Activated CD4-positive, alpha-beta memory T cell treated with anti-CD3 and anti-CD28 coated beads for 36 hours (primary cell): Measurements from ENCODE around the gene SREBF1. TPM values are rescaled to one million over a fixed set of nuclear protein-coding genes. Genes with fewer than 3 reads are reported as not detected.

ENCODE experiments used
- CTCF ChIA-PET: fragments of 350-600 bp; sonication (Branson Sonifier 250); formaldehyde crosslinking; loops from one replicate; lab custom pipeline; 2021; ENCODE audit warnings: antibody characterized with exemption, inconsistent platforms; lab: Charles Lee
- POLR2A ChIA-PET: fragments of 350-600 bp; sonication (Branson Sonifier 250); formaldehyde crosslinking; loops from one replicate; lab custom pipeline; 2021; ENCODE audit warnings: antibody characterized with exemption; lab: Charles Lee
- DNase-seq: peaks from one replicate; pipeline ENCODE4 v3.0.0-alpha.2; 2020
- H3K27ac Mint-ChIP-seq: one replicate; pipeline ENCODE4 v1.8.0; 2021; ENCODE audit warnings: mixed read lengths
- H3K27me3 Mint-ChIP-seq: one replicate; pipeline ENCODE4 v1.8.0; 2021; ENCODE audit warnings: mixed read lengths
- H3K36me3 Mint-ChIP-seq: one replicate; pipeline ENCODE4 v1.8.0; 2021; ENCODE audit warnings: mixed read lengths
- H3K4me1 Mint-ChIP-seq: one replicate; pipeline ENCODE4 v1.8.0; 2021; ENCODE audit warnings: low read depth, mixed read lengths
- H3K4me3 Mint-ChIP-seq: one replicate; pipeline ENCODE4 v1.8.0; 2021; ENCODE audit warnings: mild to moderate bottlenecking, mixed read lengths
- H3K9me3 Mint-ChIP-seq: one replicate; pipeline ENCODE4 v1.8.0; 2021; ENCODE audit warnings: mixed read lengths
- intact Hi-C: fragments of 100-400 bp; cut with micrococcal nuclease; formaldehyde crosslinking; loops from one replicate; pipeline ENCODE4 v1.15.1; 2023
- total RNA-seq, 2 experiments: library from RNA; stranded (reverse); gene quantifications; one replicate each; pipeline ENCODE4 v1.2.3, GENCODE V29; 2021

Gene SREBF1
- total RNA-seq, 2 experiments from 2014 or later = 93.7 to 106 TPM

DNA sequence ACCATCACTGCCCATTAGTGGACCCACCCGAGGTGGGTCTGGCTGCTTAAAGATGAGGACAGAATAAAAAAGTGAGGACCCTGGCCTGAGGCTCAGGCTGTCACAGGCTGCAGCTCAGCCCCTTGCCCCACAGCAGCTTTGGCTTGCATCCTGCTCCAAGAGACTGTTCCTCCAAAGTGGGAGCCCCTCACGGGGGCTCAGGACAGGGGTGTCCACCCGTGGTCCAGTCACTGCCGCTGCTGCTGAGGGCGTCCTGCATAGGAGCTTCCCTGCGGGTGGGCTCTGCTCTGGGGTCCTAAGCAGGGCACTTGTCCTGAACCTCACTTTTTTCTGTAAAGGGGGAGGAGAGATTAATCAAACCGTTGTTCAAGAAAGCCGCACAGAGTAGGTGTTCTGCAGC is 47.8 kb downstream of the SREBF1 start:
- CTCF ChIA-PET = no interaction called here
- Mint-ChIP-seq H3K9me3 (no peaks in the 10 kb centered on the region), H3K27ac (no peak overlapping the region), H3K4me1 (peaks cover 23% of the 10 kb centered on the region), H3K4me3 (no peak overlapping the region), H3K36me3 (peaks cover 7% of the 10 kb centered on the region), H3K27me3 (no peaks in the 10 kb centered on the region)
- no peak for DNase-seq
- intact Hi-C loops = no loop called here
- POLR2A ChIA-PET = no interaction called here

DNA sequence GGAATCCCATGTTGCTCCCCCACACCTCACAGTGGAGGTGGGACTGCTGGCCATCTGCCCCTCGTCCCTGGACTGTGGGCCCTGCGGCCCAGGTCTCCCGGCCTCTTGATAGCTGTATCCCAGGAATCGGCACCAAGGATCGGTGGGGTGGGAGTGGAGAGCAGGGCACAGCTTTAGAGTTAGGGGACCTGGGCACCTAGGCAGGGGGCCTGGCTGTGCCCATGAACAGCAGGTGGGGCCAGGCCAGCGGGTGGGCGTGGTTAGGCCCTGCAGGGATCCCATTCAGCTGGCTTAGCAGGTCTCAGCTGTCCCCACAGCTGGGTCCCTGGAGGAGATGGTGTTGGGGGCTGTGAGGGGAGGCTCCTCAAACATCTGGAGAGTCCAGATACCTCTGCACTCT is 49.2 kb downstream of the SREBF1 start:
- H3K4me1 Mint-ChIP-seq = peaks cover 14% of the 10 kb centered on the region
- H3K4me3 Mint-ChIP-seq = no peak overlapping the region
- no peak overlapping the region for H3K27ac Mint-ChIP-seq
- H3K36me3 Mint-ChIP-seq = no peaks in the 10 kb centered on the region
- CTCF ChIA-PET = no interaction called here
- no peaks in the 10 kb centered on the region for H3K9me3 Mint-ChIP-seq
- intact Hi-C loops = no loop called here
- no peak for DNase-seq
- POLR2A ChIA-PET = no interaction called here
- no peaks in the 10 kb centered on the region for H3K27me3 Mint-ChIP-seq

DNA sequence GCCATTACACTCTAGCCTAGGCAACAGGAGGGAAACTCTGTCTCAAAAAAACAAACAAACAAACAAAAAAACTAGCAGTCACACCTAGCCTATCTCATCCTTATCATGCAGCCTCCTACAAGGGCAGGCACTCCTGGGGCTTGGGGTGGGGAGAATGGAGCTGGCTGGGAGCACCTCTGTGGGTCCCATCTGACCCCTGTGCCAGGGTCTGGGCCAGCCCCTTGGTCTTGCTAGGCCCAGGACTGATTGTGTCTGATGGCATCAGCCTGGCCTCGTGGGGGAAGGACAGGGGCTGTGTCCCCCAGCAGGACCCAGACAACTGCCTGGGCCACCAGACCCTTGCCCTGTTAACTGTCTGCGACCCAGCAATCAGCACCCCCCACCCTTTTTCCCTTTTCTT is 49.8 kb downstream of the SREBF1 start:
- no peak for DNase-seq
- intact Hi-C loops = no loop called here
- Mint-ChIP-seq H3K27me3 (no peaks in the 10 kb centered on the region), H3K27ac (no peak overlapping the region), H3K4me1 (peaks cover 9% of the 10 kb centered on the region), H3K9me3 (no peaks in the 10 kb centered on the region), H3K36me3 (no peaks in the 10 kb centered on the region), H3K4me3 (no peak overlapping the region)
- ChIA-PET POLR2A (no interaction called here), CTCF (no interaction called here)

DNA sequence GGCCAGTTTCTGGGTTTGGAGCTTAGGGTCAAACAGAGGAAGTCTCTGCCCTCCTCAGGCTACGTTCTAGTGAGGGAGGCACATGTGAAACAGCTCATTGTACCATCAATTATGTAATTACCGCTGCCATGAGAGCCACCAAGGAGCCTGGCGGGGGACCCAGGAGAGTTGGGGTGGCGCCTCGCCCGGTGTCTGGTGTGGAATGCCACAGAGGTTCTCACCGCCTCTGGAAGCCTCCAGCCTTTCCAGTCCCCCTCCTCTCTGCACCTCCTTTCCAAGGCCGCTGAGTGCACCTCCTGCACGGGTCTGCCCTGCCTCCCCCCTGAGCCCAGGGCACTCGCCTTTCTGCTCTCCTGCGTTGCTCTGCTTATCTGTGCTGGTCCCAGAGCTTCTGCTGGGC is 51.4 kb downstream of the SREBF1 start:
- ChIA-PET POLR2A (no interaction called here), CTCF (interaction anchor here (1.0 to 1.4 kb wide), 3 partner anchors 11 to 108 kb away, joined by 3 to 4 read pairs (median 3); no protein-coding TSS in a partner anchor)
- no peaks in the 10 kb centered on the region for H3K27me3 Mint-ChIP-seq
- intact Hi-C loops = loop anchor here (2.0 kb wide), 1 partner anchor 35 kb away; no protein-coding TSS in a partner anchor
- H3K4me1 Mint-ChIP-seq = peaks cover 7% of the 10 kb centered on the region
- H3K36me3 Mint-ChIP-seq = no peaks in the 10 kb centered on the region
- no peaks in the 10 kb centered on the region for H3K9me3 Mint-ChIP-seq
- no peak overlapping the region for H3K27ac Mint-ChIP-seq
- no peak for DNase-seq
- no peak overlapping the region for H3K4me3 Mint-ChIP-seq

DNA sequence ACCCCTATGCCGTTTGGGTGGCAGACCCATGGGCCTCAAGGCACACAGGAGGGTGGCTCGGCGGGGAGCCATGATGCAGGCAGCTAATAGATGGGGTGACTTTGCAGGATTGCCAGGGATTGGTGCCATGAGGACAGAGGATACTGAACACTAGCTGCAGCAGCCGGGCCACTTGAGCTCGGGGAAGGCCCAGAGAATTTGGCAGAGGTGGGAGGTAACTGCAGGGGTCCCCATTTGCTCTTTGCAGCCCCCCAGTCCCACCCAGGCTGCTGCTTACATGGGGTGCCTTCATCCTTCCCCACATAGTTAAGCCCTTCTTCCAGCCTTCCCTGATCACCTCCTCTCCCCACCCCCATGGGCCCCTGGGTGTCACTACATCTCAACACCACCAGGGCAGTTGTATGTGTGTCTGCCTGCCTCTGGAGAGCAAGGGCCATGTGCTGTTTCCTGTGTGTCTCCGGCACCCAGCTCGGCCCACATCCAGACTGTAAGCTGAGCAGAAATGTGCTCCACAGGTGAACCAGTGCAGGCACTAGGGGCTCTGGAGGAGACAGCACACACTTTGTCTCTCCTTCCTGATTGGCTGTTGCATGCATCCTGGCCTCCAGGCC is 52.0 kb downstream of the SREBF1 start:
- ChIA-PET POLR2A (no interaction called here), CTCF (interaction anchor here (1.0 to 1.4 kb wide), 3 partner anchors 10 to 76 kb away, joined by 3 to 4 read pairs (median 3); no protein-coding TSS in a partner anchor)
- H3K4me1 Mint-ChIP-seq = peaks cover 7% of the 10 kb centered on the region
- H3K36me3 Mint-ChIP-seq = no peaks in the 10 kb centered on the region
- no peak overlapping the region for H3K4me3 Mint-ChIP-seq
- peak; percentile 27 for DNase-seq
- no peak overlapping the region for H3K27ac Mint-ChIP-seq
- intact Hi-C loops = loop anchor here (2.0 to 5.0 kb wide), 3 partner anchors 34 to 102 kb away; partner anchors contain the start of gene RAI1
- H3K27me3 Mint-ChIP-seq = no peaks in the 10 kb centered on the region
- no peaks in the 10 kb centered on the region for H3K9me3 Mint-ChIP-seq

DNA sequence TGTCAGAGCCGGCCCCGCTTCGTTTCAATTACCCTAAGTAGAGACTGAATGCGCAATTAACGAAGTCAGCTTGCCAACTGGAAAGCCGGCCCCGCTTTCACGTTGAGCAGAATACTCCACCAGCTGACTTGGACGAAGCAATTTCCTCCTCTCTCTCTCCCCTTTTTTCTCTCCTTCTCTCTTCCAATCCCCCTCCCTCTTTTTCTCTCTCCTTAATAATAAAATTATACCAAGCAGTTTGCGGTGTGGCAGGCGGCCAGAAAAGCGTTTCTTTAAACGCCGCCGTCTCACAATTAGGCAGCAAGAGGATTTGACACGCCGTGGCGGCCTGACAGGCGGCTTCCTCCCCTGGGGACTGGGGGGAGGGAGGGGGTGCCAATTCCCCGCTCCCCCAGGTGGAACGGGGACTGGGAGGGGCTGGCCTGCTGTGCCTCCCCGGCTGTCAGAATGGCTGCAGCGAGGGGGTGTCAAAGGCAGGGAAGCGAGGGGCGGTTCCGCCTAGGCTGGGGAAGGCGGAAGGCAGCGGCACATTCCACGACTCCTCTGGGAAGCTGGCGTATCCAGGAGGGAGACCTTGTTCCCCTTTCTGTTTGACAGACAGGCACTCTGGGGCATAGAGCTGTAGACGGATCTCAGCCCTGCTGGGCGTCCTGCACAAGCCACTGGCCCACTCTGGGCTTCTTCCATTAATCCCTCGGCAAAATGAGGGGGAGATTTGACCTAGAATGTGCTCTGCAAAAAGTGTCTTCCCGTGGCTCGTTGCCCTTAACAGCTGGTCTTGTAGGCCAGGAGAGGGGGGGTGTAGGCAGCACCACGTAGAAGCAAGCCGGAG is 52.7 kb downstream of the SREBF1 start:
- intact Hi-C loops = loop anchor here (1.0 to 5.0 kb wide), 4 partner anchors 8 to 102 kb away; partner anchors contain the start of gene RAI1
- POLR2A ChIA-PET = no interaction called here
- H3K4me1 Mint-ChIP-seq = peaks cover 7% of the 10 kb centered on the region
- H3K9me3 Mint-ChIP-seq = no peaks in the 10 kb centered on the region
- no peaks in the 10 kb centered on the region for H3K36me3 Mint-ChIP-seq
- DNase-seq = peak; percentile 30
- H3K27me3 Mint-ChIP-seq = no peaks in the 10 kb centered on the region
- CTCF ChIA-PET = interaction anchor here (1.1 to 1.4 kb wide), 2 partner anchors 9 to 20 kb away, joined by 3 to 4 read pairs; no protein-coding TSS in a partner anchor
- H3K4me3 Mint-ChIP-seq = peak overlapping the region; percentile 55
- no peak overlapping the region for H3K27ac Mint-ChIP-seq

DNA sequence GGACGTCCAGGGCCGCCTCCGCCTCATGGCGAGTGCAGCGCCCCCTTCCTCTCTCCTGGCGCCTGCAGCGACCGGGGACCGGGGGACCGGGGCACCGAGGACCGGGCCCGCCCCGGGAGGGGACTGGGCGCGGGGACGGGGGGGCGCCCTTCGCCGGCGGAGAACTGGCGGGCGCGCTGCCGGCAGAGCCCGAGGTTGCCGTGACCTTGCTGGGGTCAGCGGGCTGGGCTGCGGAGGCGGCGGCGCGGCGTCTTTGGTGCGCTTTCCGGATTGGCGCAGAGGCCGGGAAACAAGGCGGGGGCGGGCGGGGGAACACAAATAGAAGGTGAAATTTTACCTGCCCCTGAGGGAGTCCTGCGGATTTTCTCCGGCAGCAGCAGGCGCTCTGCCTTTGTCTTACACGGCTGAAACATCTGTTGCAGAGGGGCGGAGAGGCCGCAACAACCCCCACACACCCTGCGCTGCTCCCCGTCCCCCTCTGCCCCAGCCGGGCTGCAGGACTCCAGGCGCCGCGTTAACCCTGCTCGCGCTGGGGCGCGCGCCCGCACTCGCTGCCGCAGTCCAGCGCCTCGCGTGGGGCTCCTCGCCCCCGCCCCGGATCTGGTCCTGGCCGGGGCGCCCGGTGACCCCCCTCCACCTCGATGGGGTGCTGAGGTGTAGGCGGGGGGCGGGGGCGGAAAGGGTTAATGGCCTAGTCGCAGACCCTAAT is 53.5 kb downstream of the SREBF1 start:
- Mint-ChIP-seq H3K27ac (no peak overlapping the region), H3K4me1 (peaks cover 7% of the 10 kb centered on the region), H3K36me3 (no peaks in the 10 kb centered on the region), H3K4me3 (peak overlapping the region; percentile 67), H3K27me3 (no peaks in the 10 kb centered on the region), H3K9me3 (no peaks in the 10 kb centered on the region)
- CTCF ChIA-PET = interaction anchor here (1.1 kb wide), 1 partner anchor 136 kb away, joined by 3 read pairs; no protein-coding TSS in a partner anchor
- POLR2A ChIA-PET = no interaction called here
- intact Hi-C loops = loop anchor here (1.0 to 5.0 kb wide), 3 partner anchors 9 to 101 kb away; partner anchors contain the start of gene RAI1
- peak; percentile 75 for DNase-seq

DNA sequence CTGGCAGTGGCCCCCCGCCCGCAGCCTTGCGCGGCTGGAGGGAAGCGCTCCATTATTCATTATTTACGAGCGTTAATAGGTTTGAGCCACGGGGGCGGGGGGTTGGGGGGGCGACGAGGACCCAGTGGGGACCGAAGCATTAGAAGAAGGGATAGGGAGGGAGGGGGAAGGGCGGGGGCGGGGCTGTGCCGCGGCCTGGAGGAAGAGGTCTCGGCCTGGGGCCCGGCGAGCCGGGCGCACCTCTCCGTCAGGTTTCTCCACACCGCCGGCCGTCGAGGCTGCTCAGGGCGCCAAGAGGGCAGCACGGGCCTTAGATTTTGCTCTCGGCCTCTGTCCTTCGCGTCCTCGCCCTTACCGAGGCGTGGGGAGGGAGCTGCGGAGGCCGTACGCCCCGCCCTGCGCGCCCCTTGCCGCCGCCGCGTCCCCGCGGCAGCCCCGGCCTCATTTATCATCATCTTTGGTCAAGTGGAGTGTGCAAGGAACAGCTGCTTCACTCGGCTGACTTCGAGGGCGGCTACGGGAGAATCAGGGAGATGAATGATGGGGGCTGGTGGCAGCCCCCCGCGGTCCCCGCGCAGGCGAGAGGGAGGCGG is 54.2 kb downstream of the SREBF1 start:
- CTCF ChIA-PET = interaction anchor here (1.1 kb wide), 1 partner anchor 136 kb away, joined by 3 read pairs; no protein-coding TSS in a partner anchor
- peak overlapping the region; percentile 67 for H3K4me3 Mint-ChIP-seq
- no peak overlapping the region for H3K27ac Mint-ChIP-seq
- intact Hi-C loops = loop anchor here (1.0 to 5.0 kb wide), 3 partner anchors 10 to 100 kb away; partner anchors contain the start of gene RAI1
- peaks cover 7% of the 10 kb centered on the region for H3K4me1 Mint-ChIP-seq
- POLR2A ChIA-PET = no interaction called here
- H3K9me3 Mint-ChIP-seq = no peaks in the 10 kb centered on the region
- H3K27me3 Mint-ChIP-seq = no peaks in the 10 kb centered on the region
- DNase-seq = no peak
- no peaks in the 10 kb centered on the region for H3K36me3 Mint-ChIP-seq

DNA sequence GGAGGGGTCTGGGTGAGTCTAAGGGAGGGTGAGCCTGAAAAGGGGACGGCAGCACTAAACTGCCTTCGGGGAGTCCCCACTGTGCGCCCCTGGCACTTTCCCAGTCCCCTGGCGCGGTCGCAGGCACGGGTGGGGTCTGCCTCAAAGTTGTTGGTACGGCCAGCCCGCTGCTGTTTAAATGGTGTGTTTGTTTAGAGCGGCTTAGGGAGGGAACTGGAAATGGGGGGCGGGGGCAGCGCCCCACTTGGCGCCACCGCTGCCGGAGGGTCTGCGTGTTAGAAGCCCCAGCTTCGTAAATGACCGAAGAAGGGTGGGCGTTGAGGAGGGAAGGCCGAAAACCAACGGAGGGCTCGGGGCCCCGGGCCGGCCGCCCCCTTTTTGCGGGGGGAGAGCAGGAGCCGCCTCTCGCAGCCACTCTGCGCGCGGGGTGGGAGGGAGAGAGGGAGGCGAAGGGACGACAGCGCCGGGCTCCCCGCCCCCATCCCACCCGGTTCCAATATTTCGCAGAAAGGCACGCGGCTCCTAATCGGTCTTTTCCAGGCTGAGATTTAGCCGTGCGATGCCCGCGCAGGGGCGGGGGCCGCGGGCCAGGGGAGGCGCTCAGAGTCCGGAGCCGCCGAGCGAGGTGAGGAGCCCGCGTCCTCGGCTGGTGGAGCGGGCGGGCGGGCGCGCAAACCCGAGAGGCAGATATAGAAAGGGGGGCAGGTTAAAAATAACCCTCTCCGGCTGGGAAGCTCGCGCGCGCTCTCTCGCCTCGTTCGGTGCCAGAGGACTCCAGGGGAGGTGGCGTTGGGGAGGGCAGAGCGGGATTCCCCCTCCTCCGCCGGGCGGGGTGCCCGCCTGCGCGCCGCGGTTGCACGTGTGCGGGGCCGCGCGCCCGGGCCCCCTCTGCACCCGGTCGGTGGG is 54.9 kb downstream of the SREBF1 start:
- Mint-ChIP-seq H3K27me3 (no peaks in the 10 kb centered on the region), H3K4me1 (peaks cover 7% of the 10 kb centered on the region), H3K36me3 (no peaks in the 10 kb centered on the region), H3K27ac (no peak overlapping the region), H3K4me3 (peak overlapping the region; percentile 45), H3K9me3 (no peaks in the 10 kb centered on the region)
- DNase-seq = peak; percentile 46
- POLR2A ChIA-PET = no interaction called here
- intact Hi-C loops = loop anchor here (5.0 kb wide), 2 partner anchors 55 to 100 kb away; partner anchors contain the start of gene RAI1
- CTCF ChIA-PET = interaction anchor here (1.1 kb wide), 1 partner anchor 137 kb away, joined by 3 read pairs; no protein-coding TSS in a partner anchor

DNA sequence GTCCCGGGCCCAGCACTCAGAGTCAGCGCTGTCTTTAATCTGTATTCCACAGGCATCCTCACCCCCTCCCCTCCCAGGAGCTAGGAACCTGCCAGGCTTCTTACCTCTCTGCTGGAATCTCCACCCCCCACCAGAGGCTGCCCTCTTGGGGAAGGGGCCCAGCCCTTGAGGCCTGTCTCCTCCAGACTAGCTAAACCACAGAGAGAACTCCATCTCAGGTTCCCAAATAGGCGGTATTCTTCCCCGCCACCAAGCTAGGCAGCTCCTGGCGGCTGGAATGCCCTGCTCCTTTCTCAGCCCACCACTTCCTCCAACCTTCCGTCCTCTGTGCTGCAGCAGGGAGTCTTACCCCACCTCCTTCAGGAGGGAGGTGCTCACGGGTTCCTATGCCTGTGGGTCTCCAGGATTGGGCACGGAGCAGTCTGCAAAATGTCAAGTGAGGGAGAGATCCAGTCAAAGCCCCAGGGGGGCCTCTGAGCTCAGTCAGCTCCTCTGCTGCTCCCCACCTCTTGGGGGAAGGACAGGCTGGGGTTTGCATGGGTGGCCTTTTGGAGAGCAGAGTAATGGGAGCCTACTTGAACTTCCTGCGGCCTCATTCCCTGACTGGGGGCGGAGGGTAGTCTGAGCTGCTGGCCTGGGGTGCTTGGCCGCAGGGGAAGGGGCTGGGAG is 55.7 kb downstream of the SREBF1 start:
- intact Hi-C loops = loop anchor here (5.0 kb wide), 2 partner anchors 54 to 99 kb away; partner anchors contain the start of gene RAI1
- ChIA-PET CTCF (no interaction called here), POLR2A (no interaction called here)
- Mint-ChIP-seq H3K27me3 (no peaks in the 10 kb centered on the region), H3K4me1 (peaks cover 7% of the 10 kb centered on the region), H3K4me3 (no peak overlapping the region), H3K9me3 (no peaks in the 10 kb centered on the region), H3K27ac (no peak overlapping the region), H3K36me3 (no peaks in the 10 kb centered on the region)
- DNase-seq = no peak
